Measurements from ENCODE around the gene NID1. TPM values are rescaled to one million over a fixed set of nuclear protein-coding genes. Genes with fewer than 3 reads are reported as not detected.

NID1 gene
- polyA plus RNA-seq, 1 donor from 2014 or later: 0.04 TPM

DNA sequence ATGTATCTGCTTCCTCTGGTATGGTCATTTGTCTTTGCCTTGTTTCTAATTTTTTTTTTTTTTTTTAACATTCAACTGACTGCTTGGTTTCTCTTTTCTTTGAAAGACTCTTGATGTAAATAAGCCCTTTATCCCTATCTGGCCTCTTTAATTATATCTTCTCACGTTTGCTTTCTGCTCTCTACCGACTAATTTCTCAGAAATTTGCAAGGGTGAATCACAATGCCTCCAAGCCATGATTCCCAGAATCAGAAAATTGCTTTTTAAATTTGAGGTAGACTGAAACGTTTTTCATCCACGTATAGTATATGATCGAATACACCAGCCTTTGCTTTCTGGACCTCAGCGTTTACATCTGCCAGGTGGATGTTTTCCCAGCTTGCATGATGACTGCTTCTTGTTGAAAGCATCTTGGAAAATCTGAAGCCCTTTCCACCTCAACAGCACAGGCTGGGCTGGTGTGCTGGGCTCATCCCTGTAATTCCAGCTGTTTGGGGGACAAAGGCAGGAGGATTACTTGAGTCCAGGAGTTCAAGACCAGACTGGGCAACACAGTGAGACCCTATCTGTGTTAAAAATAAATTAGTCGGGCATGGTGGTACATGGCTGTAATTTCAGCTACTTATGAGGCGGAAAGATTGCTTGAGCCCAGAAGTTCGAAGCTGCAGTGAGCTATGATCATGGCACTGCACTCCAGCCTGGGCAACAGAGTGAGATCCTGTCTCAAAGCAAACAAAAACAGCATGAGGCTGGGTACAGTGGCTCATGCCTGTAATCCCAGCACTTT lies 42.4 kb upstream of the NID1 start:
- no peaks in the 10 kb centered on the region for H3F3A ChIP-seq (ENCODE audit: insufficient read depth, low read length, poor library complexity, severe bottlenecking)
- H4K20me1 ChIP-seq (ENCODE audit: insufficient read depth): no peaks in the 10 kb centered on the region
- no peak overlapping the region for H3K4me3 ChIP-seq (ENCODE audit: low read length)
- H3K9me2 ChIP-seq (ENCODE audit: insufficient read depth, low read length): no peaks in the 10 kb centered on the region
- no peak for TF ChIP-seq MXI1 (conservative IDR thresholded peaks at IDR 0.05; ENCODE audit: poor library complexity, severe bottlenecking)
- no peak overlapping the region for H3K9ac ChIP-seq (ENCODE audit: low read length)
- H3K9me3 ChIP-seq (ENCODE audit: low read length): no peaks in the 10 kb centered on the region
- no peak overlapping the region for H3K4me2 ChIP-seq (ENCODE audit: low read length)
- H3K27me3 ChIP-seq (ENCODE audit: insufficient read depth, low read depth, low read length): no peaks in the 10 kb centered on the region
- H3K27ac ChIP-seq (ENCODE audit: low read length): no peak overlapping the region
- no peak overlapping the region for H2AFZ ChIP-seq (ENCODE audit: low read depth, low read length)
- no peaks in the 10 kb centered on the region for H3K79me2 ChIP-seq (replicated peaks; ENCODE audit: insufficient read depth, low read length)
- no peaks in the 10 kb centered on the region for H3K36me3 ChIP-seq (ENCODE audit: insufficient read depth, low read length)

DNA sequence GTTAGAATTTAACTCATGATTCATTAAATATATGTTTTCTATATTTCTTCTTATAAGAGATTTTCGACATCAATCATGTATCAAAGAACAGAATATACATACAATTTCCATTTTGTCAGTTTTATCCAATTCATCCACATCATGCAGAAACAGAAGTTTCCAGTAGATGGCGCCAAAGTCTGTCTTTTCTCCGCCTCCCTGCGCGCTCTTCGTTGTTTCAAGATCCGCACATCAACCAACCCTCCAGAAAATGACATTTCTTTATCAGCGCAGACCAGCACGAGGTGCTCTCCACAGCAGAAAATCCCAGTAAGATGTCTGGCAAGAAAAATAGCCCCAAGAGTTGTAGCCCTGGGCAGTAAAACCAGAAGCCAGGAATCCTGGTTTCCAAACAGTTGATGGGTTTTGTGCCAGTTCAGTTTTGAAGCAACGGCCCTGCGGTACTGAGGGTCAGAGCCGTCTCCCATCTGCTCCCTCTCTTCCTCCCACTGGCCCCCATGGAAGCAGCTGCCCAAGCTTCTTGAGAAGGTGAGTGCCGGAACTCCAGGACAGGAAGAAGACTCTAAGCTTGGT lies 38.8 kb upstream of the NID1 start:
- Histone ChIP-seq H3K27me3 (ENCODE audit: insufficient read depth, low read depth, low read length) (no peaks in the 10 kb centered on the region), H3K4me3 (ENCODE audit: low read length) (no peak overlapping the region), H3K36me3 (ENCODE audit: insufficient read depth, low read length) (no peaks in the 10 kb centered on the region), H3K4me2 (ENCODE audit: low read length) (no peak overlapping the region), H3K79me2 (replicated peaks; ENCODE audit: insufficient read depth, low read length) (no peaks in the 10 kb centered on the region), H3K9me2 (ENCODE audit: insufficient read depth, low read length) (no peaks in the 10 kb centered on the region), H3K9me3 (ENCODE audit: low read length) (no peaks in the 10 kb centered on the region), H3K9ac (ENCODE audit: low read length) (no peak overlapping the region), H4K20me1 (ENCODE audit: insufficient read depth) (no peaks in the 10 kb centered on the region), H3K27ac (ENCODE audit: low read length) (no peak overlapping the region), H2AFZ (ENCODE audit: low read depth, low read length) (no peak overlapping the region), H3F3A (ENCODE audit: insufficient read depth, low read length, poor library complexity, severe bottlenecking) (no peaks in the 10 kb centered on the region)
- no peak for TF ChIP-seq EZH2 (IDR thresholded peaks at IDR 0.05; ENCODE audit: borderline replicate concordance, insufficient read depth, low read length, poor library complexity, severe bottlenecking)
- peak; percentile 89 for TF ChIP-seq SMC3 (conservative IDR thresholded peaks at IDR 0.05; ENCODE audit: poor library complexity)
- TF ChIP-seq, protein P1, sequence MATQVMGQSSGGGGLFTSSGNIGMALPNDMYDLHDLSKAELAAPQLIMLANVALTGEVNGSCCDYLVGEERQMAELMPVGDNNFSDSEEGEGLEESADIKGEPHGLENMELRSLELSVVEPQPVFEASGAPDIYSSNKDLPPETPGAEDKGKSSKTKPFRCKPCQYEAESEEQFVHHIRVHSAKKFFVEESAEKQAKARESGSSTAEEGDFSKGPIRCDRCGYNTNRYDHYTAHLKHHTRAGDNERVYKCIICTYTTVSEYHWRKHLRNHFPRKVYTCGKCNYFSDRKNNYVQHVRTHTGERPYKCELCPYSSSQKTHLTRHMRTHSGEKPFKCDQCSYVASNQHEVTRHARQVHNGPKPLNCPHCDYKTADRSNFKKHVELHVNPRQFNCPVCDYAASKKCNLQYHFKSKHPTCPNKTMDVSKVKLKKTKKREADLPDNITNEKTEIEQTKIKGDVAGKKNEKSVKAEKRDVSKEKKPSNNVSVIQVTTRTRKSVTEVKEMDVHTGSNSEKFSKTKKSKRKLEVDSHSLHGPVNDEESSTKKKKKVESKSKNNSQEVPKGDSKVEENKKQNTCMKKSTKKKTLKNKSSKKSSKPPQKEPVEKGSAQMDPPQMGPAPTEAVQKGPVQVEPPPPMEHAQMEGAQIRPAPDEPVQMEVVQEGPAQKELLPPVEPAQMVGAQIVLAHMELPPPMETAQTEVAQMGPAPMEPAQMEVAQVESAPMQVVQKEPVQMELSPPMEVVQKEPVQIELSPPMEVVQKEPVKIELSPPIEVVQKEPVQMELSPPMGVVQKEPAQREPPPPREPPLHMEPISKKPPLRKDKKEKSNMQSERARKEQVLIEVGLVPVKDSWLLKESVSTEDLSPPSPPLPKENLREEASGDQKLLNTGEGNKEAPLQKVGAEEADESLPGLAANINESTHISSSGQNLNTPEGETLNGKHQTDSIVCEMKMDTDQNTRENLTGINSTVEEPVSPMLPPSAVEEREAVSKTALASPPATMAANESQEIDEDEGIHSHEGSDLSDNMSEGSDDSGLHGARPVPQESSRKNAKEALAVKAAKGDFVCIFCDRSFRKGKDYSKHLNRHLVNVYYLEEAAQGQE (IDR thresholded peaks at IDR 0.05; ENCODE audit: borderline replicate concordance): no peak
- TF ChIP-seq, protein P2, sequence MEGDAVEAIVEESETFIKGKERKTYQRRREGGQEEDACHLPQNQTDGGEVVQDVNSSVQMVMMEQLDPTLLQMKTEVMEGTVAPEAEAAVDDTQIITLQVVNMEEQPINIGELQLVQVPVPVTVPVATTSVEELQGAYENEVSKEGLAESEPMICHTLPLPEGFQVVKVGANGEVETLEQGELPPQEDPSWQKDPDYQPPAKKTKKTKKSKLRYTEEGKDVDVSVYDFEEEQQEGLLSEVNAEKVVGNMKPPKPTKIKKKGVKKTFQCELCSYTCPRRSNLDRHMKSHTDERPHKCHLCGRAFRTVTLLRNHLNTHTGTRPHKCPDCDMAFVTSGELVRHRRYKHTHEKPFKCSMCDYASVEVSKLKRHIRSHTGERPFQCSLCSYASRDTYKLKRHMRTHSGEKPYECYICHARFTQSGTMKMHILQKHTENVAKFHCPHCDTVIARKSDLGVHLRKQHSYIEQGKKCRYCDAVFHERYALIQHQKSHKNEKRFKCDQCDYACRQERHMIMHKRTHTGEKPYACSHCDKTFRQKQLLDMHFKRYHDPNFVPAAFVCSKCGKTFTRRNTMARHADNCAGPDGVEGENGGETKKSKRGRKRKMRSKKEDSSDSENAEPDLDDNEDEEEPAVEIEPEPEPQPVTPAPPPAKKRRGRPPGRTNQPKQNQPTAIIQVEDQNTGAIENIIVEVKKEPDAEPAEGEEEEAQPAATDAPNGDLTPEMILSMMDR (IDR thresholded peaks at IDR 0.05; ENCODE audit: poor library complexity, severe bottlenecking): peak; percentile 94
- TF ChIP-seq MXI1 (conservative IDR thresholded peaks at IDR 0.05; ENCODE audit: poor library complexity, severe bottlenecking): no peak
- no peak for TF ChIP-seq EP300 (conservative IDR thresholded peaks at IDR 0.05; ENCODE audit: poor library complexity, severe bottlenecking)
- TF ChIP-seq POLR2AphosphoS5 (IDR thresholded peaks at IDR 0.05): no peak
- TF ChIP-seq TAF1 (IDR thresholded peaks at IDR 0.05; ENCODE audit: low read depth): no peak
- peak; percentile 97 for TF ChIP-seq RAD21 (conservative IDR thresholded peaks at IDR 0.05)
